ENCODE results near the gene HNRNPA2B1.

HNRNPA2B1 gene

DNA sequence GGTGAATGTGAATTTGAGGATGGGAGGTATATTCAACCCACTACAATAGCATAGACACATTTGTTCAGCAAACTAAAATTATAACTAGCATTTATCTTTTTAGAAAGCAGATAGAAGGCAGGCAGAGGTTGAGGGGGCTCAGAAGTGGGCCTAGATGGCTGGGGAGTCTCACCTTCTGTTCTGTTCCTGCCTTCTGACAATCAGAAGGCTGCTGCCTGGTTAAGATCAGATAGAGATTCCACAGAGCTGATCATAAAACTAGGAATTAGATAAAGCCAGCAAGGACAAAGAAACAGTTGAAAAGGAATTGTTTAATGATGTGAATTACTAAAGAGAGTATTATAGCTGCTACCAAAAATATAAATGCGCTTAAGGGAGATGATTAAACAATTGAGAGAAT is 60.2 kb downstream of the HNRNPA2B1 start:
- no peak overlapping the region for H3K4me3 ChIP-seq (ENCODE audit: low read depth, low read length)
- H3K79me2 ChIP-seq (ENCODE audit: control insufficient read depth, insufficient read depth, low read length, unreplicated experiment) = no peaks in the 10 kb centered on the region
- H2AFZ ChIP-seq (ENCODE audit: low read length, unreplicated experiment) = no peak overlapping the region
- no peak overlapping the region for H3K27ac ChIP-seq (ENCODE audit: low read depth, low read length)
- peaks cover under 1% of the 10 kb centered on the region; the same call in 1 of the 2 replicates for H3K27me3 ChIP-seq (ENCODE audit: insufficient read depth, low read length)
- H3K4me1 ChIP-seq (ENCODE audit: control insufficient read depth, insufficient read depth, low read length, unreplicated experiment) = peaks cover 4% of the 10 kb centered on the region
- no peaks in the 10 kb centered on the region for H3K36me3 ChIP-seq (ENCODE audit: insufficient read depth, low read length)
